Prostate gland (tissue), 2 donors: Measurements from ENCODE around the gene MMP23B. TPM values are rescaled to one million over a fixed set of nuclear protein-coding genes. Genes with fewer than 3 reads are reported as not detected.
"Not testable (repeated sequence)": the region's sequence is repeated elsewhere in the genome, so short reads cannot be mapped to it uniquely, and the experiment has no call there.

ENCODE experiments used
- DNase-seq: peaks from one replicate; pipeline ENCODE4 v3.0.0-alpha.2; 2019; ENCODE audit warnings: low spot score
- H3K27ac ChIP-seq, 2 donors: fragments of 200-600 bp; sonication (generic); 2 replicates each; pipeline ENCODE4 v1.5.1; 2017 to 2019
- H3K27me3 ChIP-seq: fragments of 200-600 bp; sonication (generic); replicated peaks from 2 replicates; pipeline ENCODE4 v1.5.1; 2019; ENCODE audit not compliant: insufficient read depth
- H3K36me3 ChIP-seq, 2 donors: fragments of 200-600 bp; sonication (generic); 1 replicate in 1 of 2; 2 replicates in 1 of 2; pipeline versions ENCODE4 v1.5.1 to v1.8.1; 2017 to 2019
- H3K4me1 ChIP-seq: fragments of 200-600 bp; sonication (generic); replicated peaks from 2 replicates; pipeline ENCODE4 v1.5.1; 2019
- H3K4me3 ChIP-seq, 2 donors: fragments of 200-600 bp; sonication (generic); 2 replicates each; pipeline ENCODE4 v1.5.1; 2017 to 2019
- H3K9me3 ChIP-seq: fragments of 200-600 bp; sonication (generic); 2 replicates; pipeline ENCODE4 v1.5.1; 2017
- CTCF ChIP-seq, 4 experiments: fragments of 200-600 bp in 2 of 4; fragments of 450-650 bp in 2 of 4; sonication (generic) in 2 of 4; IDR thresholded peaks; 1 replicate in 3 of 4; 2 replicates in 1 of 4; pipeline ENCODE4 v1.5.1; 2016 to 2019; ENCODE audit warnings: antibody characterized with exemption in 4 of 4, mild to moderate bottlenecking in 2 of 4, moderate library complexity in 2 of 4
- POLR2A ChIP-seq: fragments of 450-650 bp; IDR thresholded peaks from one replicate; pipeline ENCODE4 v1.6.1; 2016; ENCODE audit warnings: antibody characterized with exemption, mild to moderate bottlenecking
- POLR2AphosphoS5 ChIP-seq: sonication (generic); formaldehyde crosslinking; IDR thresholded peaks from one replicate; pipeline ENCODE4 v1.6.1; 2017; ENCODE audit warnings: antibody characterized with exemption
- WGBS: methylation state at CpG from one replicate; pipeline ENCODE4 v1.1.5; 2018; 5-methylcytosine and 5-hydroxymethylcytosine counted together
- intact Hi-C: fragments of 100-400 bp; cut with DNase I; formaldehyde crosslinking; loops from one replicate; pipeline ENCODE4 v1.14.2; 2022
- total RNA-seq, 2 donors: library from RNA; depleted of rRNA; stranded (reverse); fragments of >200 nt; gene quantifications; one replicate each; pipeline ENCODE4 v1.1.0, GENCODE V29; 2016

Gene MMP23B
- total RNA-seq, 2 donors from 2014 or later, result 4.4 to 55.4 TPM

DNA sequence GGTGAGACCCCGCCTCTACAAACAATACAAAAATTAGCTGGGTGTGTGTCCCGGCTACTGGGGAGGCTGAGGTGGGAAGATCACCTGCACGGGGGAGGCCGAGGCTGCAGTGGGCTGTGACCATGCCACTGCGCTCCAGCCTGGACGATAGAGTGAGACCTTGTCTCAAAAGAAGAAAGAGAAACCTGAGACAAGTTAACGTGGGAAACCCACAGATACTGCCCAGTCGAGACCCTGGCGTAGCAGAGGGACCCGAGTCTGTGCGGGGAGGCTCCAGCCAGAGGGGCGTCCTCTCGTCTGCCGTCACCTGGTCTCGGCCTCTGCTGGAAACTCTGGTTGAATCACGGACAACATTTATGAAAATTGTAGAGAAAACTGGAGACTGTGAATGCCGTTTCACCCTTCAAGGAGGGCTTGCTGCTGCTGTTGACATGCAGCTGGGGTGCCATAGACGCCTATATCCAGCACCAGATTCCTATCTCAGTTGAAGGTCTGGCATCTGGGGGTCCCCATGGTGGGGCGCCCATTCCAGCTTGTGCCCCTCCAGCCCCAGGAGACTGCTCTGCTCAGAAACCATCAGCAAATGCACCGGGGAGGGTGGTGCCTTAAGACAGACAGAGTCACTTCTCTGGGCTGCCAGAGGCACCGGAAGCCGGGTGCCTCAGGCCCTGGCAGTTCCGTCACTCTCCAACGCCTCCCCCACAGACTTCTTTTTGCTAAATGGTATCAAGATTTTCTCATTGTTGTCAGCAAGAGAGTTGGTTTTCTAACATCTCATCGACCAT lies 40.4 kb downstream of the MMP23B start:
- no peak for DNase-seq
- Histone ChIP-seq H3K27ac (no peak overlapping the region), H3K27me3 (no peaks in the 10 kb centered on the region), H3K4me3 (no peak overlapping the region), H3K4me1 (no peaks in the 10 kb centered on the region), H3K36me3 (no peaks in the 10 kb centered on the region), H3K9me3 (no peaks in the 10 kb centered on the region)
- WGBS, result 92% methylated on average over 25 of the region's 25 CpGs
- TF ChIP-seq POLR2AphosphoS5 (no peak), POLR2A (no peak), CTCF (IDR thresholded peaks at IDR 0.05) (no peak)
- intact Hi-C loops, result loop anchor here (10.0 kb wide), 1 partner anchor 48 kb away; no protein-coding TSS in a partner anchor

- not testable (repeated sequence) for H3K27ac ChIP-seq, H3K4me3 ChIP-seq, H3K36me3 ChIP-seq, H3K9me3 ChIP-seq, H3K4me1 ChIP-seq, DNase-seq, H3K27me3 ChIP-seq
- 83% methylated on average over 17 of the region's 21 CpGs for WGBS
- intact Hi-C loops, result loop anchor here (10.0 kb wide), 1 partner anchor 50 kb away; no protein-coding TSS in a partner anchor
Measured at GRCh38 chr1:1674806-1675205, 42.8 kb downstream of the MMP23B start.

DNA sequence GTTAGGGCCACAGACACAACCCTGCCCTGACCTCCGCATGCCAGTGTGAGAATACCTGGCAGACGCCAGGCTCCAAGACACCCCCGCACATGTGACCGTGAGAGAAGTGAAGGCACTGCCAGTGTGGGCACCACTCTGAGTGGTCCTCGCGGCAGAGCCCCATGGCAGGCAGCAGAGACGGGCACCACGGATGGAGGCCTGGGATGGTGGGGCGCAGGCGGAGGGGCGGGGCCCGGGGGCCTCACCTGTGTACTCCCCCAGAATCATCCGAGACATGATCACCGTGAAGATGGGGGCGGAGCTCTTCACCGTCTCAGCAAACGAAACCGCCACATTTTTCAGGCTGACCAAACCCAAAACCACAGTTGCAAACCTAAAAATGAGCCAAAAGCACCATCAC lies 43.2 kb downstream of the MMP23B start:
- H3K9me3 ChIP-seq, DNase-seq, H3K36me3 ChIP-seq, H3K4me3 ChIP-seq, H3K27ac ChIP-seq, H3K27me3 ChIP-seq, H3K4me1 ChIP-seq: not testable (repeated sequence)
- 94% methylated on average over 10 of the region's 18 CpGs for WGBS
- intact Hi-C loops, result loop anchor here (10.0 kb wide), 1 partner anchor 50 kb away; no protein-coding TSS in a partner anchor

- no CpG with 5 or more reads among the region's 21 CpGs for WGBS
- not testable (repeated sequence) for H3K27me3 ChIP-seq, H3K27ac ChIP-seq, DNase-seq, H3K36me3 ChIP-seq, H3K9me3 ChIP-seq, H3K4me3 ChIP-seq, H3K4me1 ChIP-seq
- intact Hi-C loops, result loop anchor here (10.0 kb wide), 1 partner anchor 51 kb away; no protein-coding TSS in a partner anchor
Measured at GRCh38 chr1:1676087-1676486, 44.1 kb downstream of the MMP23B start.

DNA sequence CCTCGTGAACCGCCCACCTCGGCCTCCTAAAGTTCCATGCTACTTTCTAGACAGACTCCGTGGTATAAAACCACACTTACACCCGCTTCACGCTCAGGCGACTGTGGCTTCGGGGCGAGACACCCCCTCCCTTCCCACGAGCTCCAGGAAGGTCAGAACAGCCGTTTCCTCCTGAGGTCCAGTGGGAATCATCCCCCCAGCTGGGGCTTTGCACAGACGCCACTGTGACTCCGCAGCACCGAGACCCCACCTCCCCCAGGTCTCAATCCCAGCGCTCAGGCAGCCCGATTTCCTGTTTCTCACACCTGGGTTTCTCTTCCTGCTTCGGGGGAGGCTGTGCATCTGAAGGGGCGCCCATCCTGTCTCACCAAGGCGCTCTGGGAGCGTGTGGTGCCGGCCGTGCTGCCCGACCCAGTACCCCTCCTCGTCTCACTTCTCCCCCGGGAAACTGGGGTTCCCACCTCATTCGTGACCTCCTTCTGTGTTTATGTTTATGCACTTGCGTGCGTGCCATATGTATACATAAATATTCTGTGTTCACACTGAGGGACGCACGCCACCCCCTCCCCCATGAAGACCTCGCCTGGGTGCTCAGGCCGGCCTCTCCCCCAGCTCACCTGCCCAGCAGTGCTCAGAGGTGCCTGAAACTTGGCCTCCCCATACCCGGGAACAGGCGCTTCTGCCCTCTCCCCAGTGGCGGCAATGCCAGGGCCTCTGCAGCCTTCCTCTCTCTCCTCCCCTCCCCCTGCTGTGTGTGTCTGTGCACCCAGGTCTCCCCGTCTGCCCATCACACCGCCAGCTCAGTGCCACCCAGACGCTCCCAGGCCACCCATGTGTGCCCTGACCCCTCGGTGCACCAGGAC lies 46.0 kb downstream of the MMP23B start:
- Histone ChIP-seq H3K9me3 (no peaks in the 10 kb centered on the region), H3K27ac (no peak overlapping the region), H3K4me1 (no peaks in the 10 kb centered on the region), H3K27me3 (no peaks in the 10 kb centered on the region), H3K36me3 (no peaks in the 10 kb centered on the region), H3K4me3 (no peak overlapping the region)
- TF ChIP-seq POLR2A, result no peak
- TF ChIP-seq POLR2AphosphoS5, result no peak
- no peak for TF ChIP-seq CTCF (IDR thresholded peaks at IDR 0.05)
- intact Hi-C loops, result loop anchor here (10.0 kb wide), 1 partner anchor 53 kb away; no protein-coding TSS in a partner anchor
- 84% methylated on average over 39 of the region's 39 CpGs for WGBS
- no peak for DNase-seq

- Histone ChIP-seq H3K27ac (no peak overlapping the region), H3K27me3 (no peaks in the 10 kb centered on the region), H3K9me3 (no peaks in the 10 kb centered on the region), H3K4me1 (no peaks in the 10 kb centered on the region), H3K36me3 (no peaks in the 10 kb centered on the region), H3K4me3 (no peak overlapping the region)
- intact Hi-C loops, result loop anchor here (10.0 kb wide), 1 partner anchor 54 kb away; no protein-coding TSS in a partner anchor
- 52% methylated on average over 24 of the region's 24 CpGs for WGBS
- TF ChIP-seq POLR2A (no peak), POLR2AphosphoS5 (no peak), CTCF (IDR thresholded peaks at IDR 0.05) (peak in 1 of 4 experiments; percentile 40)
- DNase-seq, result no peak
Measured at GRCh38 chr1:1678581-1679380, 46.8 kb downstream of the MMP23B start.
